Endothelial cell of umbilical vein (primary cell): ENCODE results near the gene PRMT7. TPM values are rescaled to one million over a fixed set of nuclear protein-coding genes. Genes with fewer than 3 reads are reported as not detected.
A peak's percentile ranks its signal among the peaks of the same experiment; 100 is the strongest.

Source experiments
- BruUV-seq: library from RNA; stranded (reverse); fragments of 400-500 nt; replicated peaks from 2 replicates; lab custom pipeline; 2021; lab: Mats Ljungman, UMichigan
- CTCF ChIA-PET: fragments of 300-600, 350-600 bp; sonication (Branson Sonifier 250); formaldehyde crosslinking; loops from one replicate; lab custom pipeline; 2021; ENCODE audit warnings: antibody characterized with exemption, inconsistent platforms; lab: Charles Lee
- POLR2A ChIA-PET: fragments of 300-600, 350-600 bp; sonication (Branson Sonifier 250); formaldehyde crosslinking; loops from one replicate; lab custom pipeline; 2021; ENCODE audit warnings: antibody characterized with exemption, inconsistent platforms; lab: Charles Lee
- DNase-seq: peaks from one replicate; pipeline ENCODE4 v3.0.0-alpha.2; 2011; ENCODE audit warnings: low read depth, low spot score
- FAIRE-seq: peaks from 2 replicates; lab custom pipeline; 2011; peaks lifted over from hg19 to GRCh38; lab: Jason Lieb, UNC
- H2AFZ ChIP-seq: 2 replicates; pipeline ENCODE4 v1.6.0; 2012; ENCODE audit warnings: low read depth, low read length, control low read depth, inconsistent platforms
- H3K27ac ChIP-seq: 2 replicates; pipeline ENCODE4 v1.5.1; 2011; ENCODE audit warnings: low read depth, mild to moderate bottlenecking, control low read depth, low read length, moderate library complexity; ENCODE audit not compliant: insufficient read depth
- H3K27me3 ChIP-seq, 2 experiments: 2 replicates each; pipeline versions ENCODE4 v1.6.0 to v1.6.1; 2011; ENCODE audit warnings: low read length in 2 of 2, mixed read lengths in 1 of 2; ENCODE audit not compliant: control insufficient read depth in 2 of 2, insufficient read depth in 2 of 2
- H3K36me3 ChIP-seq, 2 experiments: 2 replicates in 1 of 2; 3 replicates in 1 of 2; pipeline ENCODE4 v1.5.1; 2011; ENCODE audit warnings: low read length in 2 of 2, mild to moderate bottlenecking in 1 of 2, moderate library complexity in 1 of 2; ENCODE audit not compliant: control insufficient read depth in 2 of 2, insufficient read depth in 2 of 2; ENCODE audit errors: extremely low read depth in 1 of 2
- H3K4me1 ChIP-seq: 3 replicates; pipeline ENCODE4 v1.5.1; 2011; ENCODE audit warnings: mild to moderate bottlenecking, low read length; ENCODE audit not compliant: control insufficient read depth, insufficient read depth; ENCODE audit errors: extremely low read depth
- H3K4me2 ChIP-seq: 2 replicates; pipeline ENCODE4 v1.6.1; 2011; ENCODE audit warnings: low read length, control low read depth, mixed read lengths; ENCODE audit not compliant: insufficient read depth
- H3K4me3 ChIP-seq, 3 experiments: fragments of 200-600 bp in 1 of 3; sonication (generic), shearing (Covaris generic) in 1 of 3; replicated peaks in 1 of 3; 2 replicates each; pipeline ENCODE4 v1.5.1; 2011 to 2016; ENCODE audit warnings: control low read depth in 3 of 3, low read length in 3 of 3, mild to moderate bottlenecking in 2 of 3, inconsistent platforms in 1 of 3, low read depth in 1 of 3, moderate library complexity in 1 of 3; ENCODE audit not compliant: insufficient read depth in 1 of 3
- H3K79me2 ChIP-seq: 2 replicates; pipeline ENCODE4 v1.6.0; 2012; ENCODE audit warnings: low read length, inconsistent platforms; ENCODE audit not compliant: control insufficient read depth, insufficient read depth
- H3K9ac ChIP-seq: replicated peaks from 2 replicates; pipeline ENCODE3; 2011; ENCODE audit warnings: low read length, control low read depth; ENCODE audit not compliant: insufficient read depth; ENCODE audit errors: extremely low read depth
- H3K9me1 ChIP-seq: replicated peaks from 3 replicates; pipeline ENCODE4 v1.6.0; 2011; ENCODE audit warnings: mild to moderate bottlenecking, low read length; ENCODE audit not compliant: control insufficient read depth, insufficient read depth; ENCODE audit errors: extremely low read depth
- H3K9me3 ChIP-seq: replicated peaks from 2 replicates; pipeline ENCODE4 v1.5.1; 2012; ENCODE audit warnings: low read length, inconsistent platforms; ENCODE audit not compliant: control insufficient read depth, insufficient read depth
- H4K20me1 ChIP-seq: replicated peaks from 2 replicates; pipeline ENCODE3; 2011; ENCODE audit warnings: mild to moderate bottlenecking, low read length; ENCODE audit not compliant: control insufficient read depth, insufficient read depth; ENCODE audit errors: extremely low read depth
- CTCF ChIP-seq, 2 donors: IDR thresholded peaks; 1 replicate in 1 of 2; 2 replicates in 1 of 2; pipeline ENCODE4 v1.5.1; 2011; ENCODE audit warnings: low read length in 2 of 2, mild to moderate bottlenecking in 2 of 2, moderate library complexity in 2 of 2, control low read depth in 1 of 2, inconsistent platforms in 1 of 2, low read depth in 1 of 2; ENCODE audit not compliant: insufficient read depth in 1 of 2; ENCODE audit errors: extremely low read depth in 1 of 2
- EZH2 ChIP-seq: IDR thresholded peaks from 2 replicates; pipeline ENCODE4 v1.6.1; 2012; ENCODE audit warnings: borderline replicate concordance, low read depth, mild to moderate bottlenecking, moderate library complexity, low read length, inconsistent platforms; ENCODE audit not compliant: severe bottlenecking
- FOS ChIP-seq: IDR thresholded peaks from 2 replicates; pipeline ENCODE4 v1.6.1; 2011; ENCODE audit warnings: mild to moderate bottlenecking, low read length, moderate library complexity, borderline replicate concordance; ENCODE audit not compliant: insufficient read depth
- GATA2 ChIP-seq: IDR thresholded peaks from 2 replicates; pipeline ENCODE4 v1.7.0; 2011; ENCODE audit warnings: low read depth, mild to moderate bottlenecking, moderate library complexity, mixed read lengths, low read length; ENCODE audit not compliant: insufficient read length, insufficient read depth
- JUN ChIP-seq: IDR thresholded peaks from 2 replicates; pipeline ENCODE4 v1.6.1; 2011; ENCODE audit warnings: borderline replicate concordance, low read depth; ENCODE audit not compliant: insufficient read length, insufficient read depth
- MAX ChIP-seq: IDR thresholded peaks from 2 replicates; pipeline ENCODE4 v1.6.1; 2011; ENCODE audit not compliant: insufficient read depth, insufficient read length
- MYC ChIP-seq: IDR thresholded peaks from one replicate; pipeline ENCODE4 v1.6.1; 2011; ENCODE audit warnings: mild to moderate bottlenecking, low read depth, low read length
- POLR2A ChIP-seq: IDR thresholded peaks from 2 replicates; pipeline ENCODE4 v1.6.1; 2012; ENCODE audit warnings: low read depth, mild to moderate bottlenecking, control low read depth, low read length
- POLR2AphosphoS5 ChIP-seq: IDR thresholded peaks from 2 replicates; pipeline ENCODE4 v1.6.1; 2012; ENCODE audit warnings: low read depth, mild to moderate bottlenecking, control low read depth, low read length, moderate library complexity; ENCODE audit not compliant: insufficient read depth
- dilution Hi-C: fragments of 300-500 bp; cut with MboI; formaldehyde crosslinking; loops from one replicate; pipeline ENCODE4 v1.15.0; 2019; ENCODE audit warnings: low sequenced_read_pairs; ENCODE audit not compliant: extremely low pct_ligation_motif_present
- intact Hi-C: fragments of 100-400 bp; cut with micrococcal nuclease; formaldehyde crosslinking; loops from one replicate; pipeline ENCODE4 v1.10.0; 2022
- polyA plus RNA-seq, 4 experiments: library from polyadenylated mRNA; depleted of rRNA in 3 of 4; stranded (reverse) in 3 of 4; unstranded in 1 of 4; fragments of >200 nt; gene quantifications; 2 replicates each; pipeline versions ENCODE4 v1.2.1 to v1.2.3, GENCODE V29; 2011 to 2012; ENCODE audit warnings: missing spikeins in 1 of 4
- total RNA-seq: library from RNA; stranded (reverse); gene quantifications from 2 replicates; pipeline ENCODE4 v1.2.3, GENCODE V29; 2021

The PRMT7 gene
- total and polyA plus RNA-seq, 2 donors (not counting 3 experiments of a cell fraction or from before 2014, with no cell fraction given): 43.4 to 57.9 TPM

GRCh38 chr16:68275611-68276191 is 35.1 kb upstream of the PRMT7 start:
- no peak overlapping the region for H3K4me3 ChIP-seq
- CTCF ChIA-PET: interaction anchor here (1.2 to 2.1 kb wide), 3 partner anchors 12 to 53 kb away, joined by 3 to 4 read pairs (median 3); no protein-coding TSS in a partner anchor
- POLR2A ChIA-PET: no interaction called here
- H3K9me3 ChIP-seq: no peaks in the 10 kb centered on the region
- no peak for TF ChIP-seq EZH2
- no peak for TF ChIP-seq FOS
- TF ChIP-seq MAX: no peak
- no peak for TF ChIP-seq MYC
- TF ChIP-seq POLR2AphosphoS5: no peak
- TF ChIP-seq POLR2A: no peak
- no peak for TF ChIP-seq CTCF (IDR thresholded peaks at IDR 0.05; ENCODE audit: extremely low read depth in 1 of 2, insufficient read depth in 1 of 2, low read depth in 1 of 2, low read length in 2 of 2)
- no peak for TF ChIP-seq GATA2
- TF ChIP-seq JUN: no peak
- no peaks in the 10 kb centered on the region for H3K9me1 ChIP-seq
- no peak overlapping the region for H3K4me2 ChIP-seq
- H3K9ac ChIP-seq: no peak overlapping the region
- H3K4me1 ChIP-seq: no peaks in the 10 kb centered on the region
- H3K27ac ChIP-seq: no peak overlapping the region
- intact Hi-C loops (no loop called here), dilution Hi-C loops (no loop called here)
- peaks cover 0 to 26% of the 10 kb centered on the region in 2 experiments for H3K36me3 ChIP-seq
- FAIRE-seq: no peak
- no peak overlapping the region for H2AFZ ChIP-seq
- H4K20me1 ChIP-seq: no peaks in the 10 kb centered on the region
- peaks cover 59% of the 10 kb centered on the region for H3K79me2 ChIP-seq
- no peaks in the 10 kb centered on the region for H3K27me3 ChIP-seq
- TSS peak; percentile 2 for BruUV-seq
- no peak for DNase-seq
